SIG-M5 treated with dmso at 0.1 percent for 504 hours (cell line): Measurements from ENCODE around the gene CLUH.
"Not testable (repeated sequence)": the region's sequence is repeated elsewhere in the genome, so short reads cannot be mapped to it uniquely, and the experiment has no call there.

Experiments
- DNase-seq: peaks from one replicate; lab custom pipeline; 2025; ENCODE audit not compliant: unreplicated experiment; lab: John Stamatoyannopoulos, UW

CLUH gene

GRCh38 chr17:2690165-2691068 is 21.1 kb downstream of the CLUH start:
- DNase-seq = no peak

GRCh38 chr17:2689411-2690164 is 22.0 kb downstream of the CLUH start:
- DNase-seq = no peak

- DNase-seq = no peak
These were observed 22.9 kb downstream of the CLUH start for GRCh38 chr17:2688351-2689342.

- DNase-seq = no peak
These were observed 24.5 kb downstream of the CLUH start for GRCh38 chr17:2687074-2687418.

DNA sequence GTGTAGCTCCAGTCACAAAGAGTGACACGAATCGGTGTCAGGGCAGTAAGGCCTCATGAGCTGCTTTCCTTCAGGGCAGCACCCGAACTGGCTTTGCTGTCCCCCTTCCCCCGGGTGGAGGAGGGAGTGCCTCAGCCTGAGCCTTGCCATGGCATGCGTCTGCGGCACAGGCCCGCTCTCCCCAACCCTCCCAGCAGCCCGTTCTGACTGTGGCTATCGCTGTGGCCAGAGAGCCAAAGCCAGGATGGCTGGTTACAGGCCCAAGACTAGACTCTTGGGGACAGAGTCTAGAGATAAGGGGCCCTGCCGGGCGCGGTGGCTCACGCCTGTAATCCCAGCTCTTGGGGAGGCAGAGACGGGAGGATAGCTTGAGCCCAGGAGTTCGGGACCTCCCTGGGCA is 25.9 kb downstream of the CLUH start:
- no peak for DNase-seq

DNA sequence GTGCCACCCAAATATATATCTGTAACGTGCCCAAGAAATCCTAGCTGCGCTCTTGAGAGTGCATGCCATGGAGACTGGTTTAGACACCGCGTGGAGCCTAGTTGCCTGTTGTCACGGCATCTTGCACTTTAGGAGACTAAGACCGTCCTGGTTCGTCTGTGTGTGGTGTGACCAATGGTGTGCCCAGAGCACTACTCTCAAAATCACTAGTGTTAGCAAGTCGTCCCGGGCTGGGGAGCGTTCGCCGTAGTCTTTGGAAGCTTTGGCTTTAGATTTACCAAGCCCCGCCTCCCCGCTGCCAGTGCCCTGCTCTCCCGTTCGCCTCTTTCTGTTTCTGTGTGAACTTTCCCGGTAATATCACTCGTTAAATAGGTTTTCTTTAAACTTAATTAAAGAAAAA is 27.0 kb downstream of the CLUH start:
- DNase-seq = no peak

DNA sequence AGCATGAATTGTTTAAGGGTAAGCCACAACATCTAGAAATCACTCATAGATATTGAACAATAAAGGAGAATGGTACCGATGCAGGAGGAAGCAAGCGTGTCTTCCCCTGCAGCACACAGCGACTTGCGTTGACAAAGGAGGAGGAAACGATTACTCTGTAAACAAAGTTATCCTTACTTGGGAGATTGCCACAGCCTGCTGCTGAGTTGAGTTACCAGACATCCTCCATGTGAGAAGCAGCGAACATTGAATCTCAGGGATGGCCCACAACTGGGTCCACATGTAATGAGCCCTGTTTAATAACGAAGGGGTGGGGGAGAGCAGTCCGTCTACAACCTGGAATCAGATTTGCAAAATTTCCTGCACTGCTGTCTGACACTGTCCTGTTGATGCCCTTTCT is 27.7 kb downstream of the CLUH start:
- DNase-seq = no peak

- no peak for DNase-seq
These were observed 29.2 kb downstream of the CLUH start for GRCh38 chr17:2682176-2682938.

DNA sequence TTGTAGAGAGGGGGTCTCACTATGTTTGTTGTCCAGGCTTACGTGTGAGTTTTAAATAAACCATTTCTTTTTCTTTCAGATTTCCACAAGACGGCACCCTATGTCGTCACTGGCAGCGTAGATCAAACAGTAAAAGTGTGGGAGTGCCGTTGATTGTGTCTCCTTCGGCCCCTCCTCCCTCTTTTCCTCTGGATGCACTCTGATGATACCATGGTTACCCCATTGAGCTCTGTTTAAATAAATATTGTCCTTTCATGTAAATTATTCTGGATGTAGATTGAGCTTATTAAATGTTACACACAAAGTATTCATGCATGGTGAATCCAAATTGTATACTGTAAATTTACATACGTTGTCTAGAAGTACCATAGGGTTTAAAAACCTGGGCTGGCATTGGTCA is 29.9 kb downstream of the CLUH start:
- no peak for DNase-seq

DNA sequence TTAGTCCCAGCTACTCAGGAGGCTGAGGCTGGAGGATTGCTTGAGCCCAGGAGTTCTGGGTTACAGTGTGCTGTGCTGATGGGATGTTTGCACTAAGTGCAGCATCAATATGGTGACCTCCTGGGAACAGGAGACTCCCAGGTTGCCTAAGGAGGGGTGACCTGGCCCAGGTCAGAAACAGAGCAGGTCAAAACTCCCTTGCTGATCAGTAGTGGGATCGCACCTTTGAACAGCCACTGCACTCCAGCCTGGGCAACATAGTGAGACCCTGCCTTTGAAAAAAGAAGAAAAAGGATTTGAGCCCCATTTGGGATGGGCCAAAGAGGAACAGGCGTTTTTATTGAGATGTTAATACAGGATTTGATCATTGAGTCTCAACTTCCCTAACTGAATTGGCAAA is 30.6 kb downstream of the CLUH start:
- DNase-seq = no peak

DNA sequence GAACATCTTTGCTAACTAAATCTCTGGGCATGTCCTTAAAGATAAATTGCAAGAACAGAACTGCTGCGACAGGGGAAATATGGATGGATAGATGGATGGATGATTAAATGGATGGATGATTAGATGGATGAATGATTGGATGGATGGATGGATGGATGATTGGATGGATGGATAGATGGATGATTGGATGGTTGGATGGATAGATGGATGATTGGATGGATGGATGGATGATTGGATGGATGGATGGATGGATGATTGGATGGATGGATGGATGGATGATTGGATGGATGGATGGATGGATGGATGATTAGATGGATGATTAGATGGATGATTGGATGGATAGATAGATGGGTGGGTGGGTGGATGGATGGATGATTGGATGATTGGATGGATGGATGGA is 32.3 kb downstream of the CLUH start:
- DNase-seq = not testable (repeated sequence)

DNA sequence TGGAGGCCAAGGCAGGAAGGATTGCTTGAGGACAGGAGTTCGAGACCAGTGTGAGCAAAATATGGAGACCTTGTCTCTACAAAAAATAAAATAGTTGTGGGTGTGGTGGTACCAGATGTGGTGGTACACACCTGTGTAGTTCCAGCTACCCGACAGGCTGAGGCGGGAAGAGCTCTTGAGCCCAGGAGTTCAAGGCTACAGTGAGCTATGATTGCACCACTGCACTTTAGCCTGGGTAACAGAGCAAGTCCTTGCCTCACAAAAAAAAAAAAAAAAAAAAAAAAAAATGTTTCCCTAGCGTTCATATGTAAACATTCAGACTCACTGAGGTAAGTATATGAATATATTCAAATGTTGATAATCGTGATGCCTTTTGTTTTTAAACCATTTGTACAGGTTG is 39.5 kb downstream of the CLUH start:
- no peak for DNase-seq

DNA sequence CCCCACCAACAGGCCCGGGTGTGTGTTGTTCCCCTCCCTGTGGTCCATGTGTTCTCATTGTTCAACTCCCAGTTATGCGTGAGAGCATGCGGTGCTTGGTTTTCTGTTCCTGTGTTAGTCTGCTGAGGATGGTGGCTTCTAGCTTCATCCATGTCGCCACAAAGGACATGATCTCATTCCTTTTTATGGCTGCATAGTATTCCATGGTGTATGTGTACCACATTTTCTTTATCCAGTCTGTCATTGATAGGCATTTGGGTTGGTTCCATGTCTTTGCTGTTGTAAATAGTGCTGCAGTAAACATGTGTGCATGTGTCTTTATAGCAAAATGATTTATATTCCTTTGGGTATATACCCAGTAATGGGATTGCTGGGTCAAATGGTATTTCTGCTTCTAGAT is 51.2 kb downstream of the CLUH start:
- not testable (repeated sequence) for DNase-seq

DNA sequence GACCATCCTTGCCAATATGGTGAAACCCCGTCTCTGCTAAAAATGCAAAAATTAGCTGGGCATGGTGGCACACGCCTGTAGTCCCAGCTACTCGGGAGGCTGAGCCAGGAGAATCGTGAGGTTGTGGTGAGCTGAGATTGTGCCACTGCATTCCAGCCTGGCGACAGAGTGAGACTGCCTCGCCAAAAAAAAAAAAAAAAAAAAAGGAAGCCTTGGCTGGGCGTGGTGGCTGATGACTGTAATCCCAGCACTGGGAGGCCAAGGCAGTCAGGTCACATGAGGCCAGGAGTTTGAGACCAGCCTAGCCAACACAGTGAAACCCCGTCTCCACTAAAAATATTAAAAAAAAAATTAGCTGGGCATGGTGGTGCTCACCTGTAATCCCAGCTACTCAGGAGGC is 52.2 kb downstream of the CLUH start:
- DNase-seq = not testable (repeated sequence)

DNA sequence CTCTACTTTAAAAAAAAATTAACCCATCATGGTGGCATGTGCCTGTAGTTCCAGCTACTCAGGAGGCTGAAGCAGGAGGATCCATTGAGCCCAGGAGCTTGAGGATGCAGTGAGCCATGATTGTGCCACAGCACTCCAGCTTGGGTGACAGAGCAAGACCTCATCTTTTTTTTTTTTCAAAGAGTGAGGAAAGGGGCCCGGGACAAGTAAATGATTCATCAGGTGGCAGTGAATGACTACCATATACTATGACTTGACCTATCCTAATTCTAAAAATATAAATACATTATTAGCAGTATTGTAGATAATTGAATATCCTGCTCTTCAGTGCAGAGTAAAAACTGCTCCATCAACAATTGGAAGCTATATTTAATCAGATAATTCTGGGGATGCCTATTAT is 55.3 kb downstream of the CLUH start:
- no peak for DNase-seq

- no peak for DNase-seq
These were observed 56.0 kb downstream of the CLUH start for GRCh38 chr17:2655546-2655945.

DNA sequence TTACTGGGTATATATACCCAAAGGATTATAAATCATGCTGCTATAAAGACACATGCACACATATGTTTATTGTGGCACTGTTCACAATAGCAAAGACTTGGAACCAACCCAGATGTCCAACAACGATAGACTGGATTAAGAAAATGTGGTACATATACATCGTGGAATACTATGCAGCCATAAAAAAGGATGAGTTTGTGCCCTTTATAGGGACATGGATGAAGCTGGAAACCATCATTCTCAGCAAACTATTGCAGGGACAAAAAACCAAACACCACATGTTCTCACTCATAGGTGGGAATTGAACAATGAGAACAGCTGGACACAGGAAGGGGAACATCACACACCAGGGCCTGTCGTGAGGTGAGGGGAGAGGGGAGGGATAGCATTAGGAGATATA is 58.7 kb downstream of the CLUH start:
- not testable (repeated sequence) for DNase-seq

GRCh38 chr17:2649191-2649590 is 62.4 kb downstream of the CLUH start:
- no peak for DNase-seq

GRCh38 chr17:2647957-2648356 is 63.6 kb downstream of the CLUH start:
- no peak for DNase-seq

GRCh38 chr17:2644971-2645370 is 66.6 kb downstream of the CLUH start:
- no peak for DNase-seq
